IMR-90 (cell line): Measurements from ENCODE around the gene ACOT7.

Source experiments
- BHLHE40 ChIP-seq: fragments of 150-350 bp; IDR thresholded peaks from 2 replicates; pipeline ENCODE4 v1.6.1; 2016; ENCODE audit warnings: mild to moderate bottlenecking, low read depth, low read length
- CHD1 ChIP-seq: IDR thresholded peaks from 2 replicates; pipeline ENCODE4 v1.6.1; 2012; ENCODE audit warnings: low read depth, low read length, improper control_type of control experiment
- CTCF ChIP-seq: conservative IDR thresholded peaks from 2 replicates; pipeline ENCODE4 v1.5.1; 2012; ENCODE audit warnings: mild to moderate bottlenecking, low read depth, low read length, improper control_type of control experiment
- FOS ChIP-seq: fragments of 150-350 bp; IDR thresholded peaks from 2 replicates; pipeline ENCODE4 v1.6.1; 2016; ENCODE audit warnings: low read depth, low read length
- MAFK ChIP-seq: IDR thresholded peaks from 2 replicates; pipeline ENCODE4 v1.6.1; 2012; ENCODE audit warnings: low read depth, low read length, improper control_type of control experiment
- MAZ ChIP-seq: IDR thresholded peaks from 2 replicates; pipeline ENCODE4 v1.6.1; 2012; ENCODE audit warnings: low read depth, mild to moderate bottlenecking, low read length, improper control_type of control experiment, moderate library complexity, borderline replicate concordance
- MXI1 ChIP-seq: IDR thresholded peaks from 2 replicates; pipeline ENCODE4 v1.6.1; 2012; ENCODE audit warnings: low read depth, mild to moderate bottlenecking, low read length, moderate library complexity, borderline replicate concordance
- NFE2L2 ChIP-seq: fragments of 150-350 bp; IDR thresholded peaks from 2 replicates; pipeline ENCODE4 v1.6.1; 2016; ENCODE audit warnings: low read depth, mild to moderate bottlenecking, low read length
- POLR2A ChIP-seq: IDR thresholded peaks from 2 replicates; pipeline ENCODE4 v1.6.1; 2012; ENCODE audit warnings: mild to moderate bottlenecking, low read depth, low read length
- RFX5 ChIP-seq: IDR thresholded peaks from 2 replicates; pipeline ENCODE4 v1.8.0; 2012; ENCODE audit warnings: low read depth, mild to moderate bottlenecking, low read length, moderate library complexity

GRCh38 chr1:6256645-6257044 lies 136.9 kb downstream of the ACOT7 start:
- TF ChIP-seq CTCF (no peak), RFX5 (no peak), POLR2A (no peak), MAZ (no peak), BHLHE40 (no peak), FOS (no peak), NFE2L2 (no peak), MAFK (no peak), MXI1 (no peak), CHD1 (no peak)
